Kasumi-1 (cell line): Measurements from ENCODE around the gene RASD2.

ENCODE experiments used
- DNase-seq, 2 experiments: peaks; one replicate each; lab custom pipeline; 2025; lab: John Stamatoyannopoulos, UW

The RASD2 gene

GRCh38 chr22:35541254-35541748 lies 670 bp downstream of the RASD2 start:
- no peak for DNase-seq

- DNase-seq: no peak
Measured at GRCh38 chr22:35542157-35542938, 1.7 kb downstream of the RASD2 start.

- no peak for DNase-seq
Measured at GRCh38 chr22:35542939-35543516, 2.4 kb downstream of the RASD2 start.

- no peak for DNase-seq
Measured at GRCh38 chr22:35543702-35544101, 3.1 kb downstream of the RASD2 start.

GRCh38 chr22:35544189-35544588 lies 3.6 kb downstream of the RASD2 start:
- no peak for DNase-seq

GRCh38 chr22:35544827-35545226 lies 4.2 kb downstream of the RASD2 start:
- DNase-seq: no peak

- no peak for DNase-seq
Measured at GRCh38 chr22:35546886-35547285, 6.3 kb downstream of the RASD2 start.

GRCh38 chr22:35547987-35548721 lies 7.5 kb downstream of the RASD2 start:
- DNase-seq: no peak

GRCh38 chr22:35548722-35549112 lies 8.1 kb downstream of the RASD2 start:
- no peak for DNase-seq

- no peak for DNase-seq
Measured at GRCh38 chr22:35549328-35549727, 8.7 kb downstream of the RASD2 start.

- no peak for DNase-seq
Measured at GRCh38 chr22:35551549-35552177, 11.0 kb downstream of the RASD2 start.

- peak in 1 of 2 experiments; percentile 15 for DNase-seq
Measured at GRCh38 chr22:35552196-35552842, 11.7 kb downstream of the RASD2 start.

- DNase-seq: no peak
Measured at GRCh38 chr22:35552846-35553245, 12.2 kb downstream of the RASD2 start.

- no peak for DNase-seq
Measured at GRCh38 chr22:35553341-35553740, 12.7 kb downstream of the RASD2 start.

GRCh38 chr22:35554297-35554845 lies 13.7 kb downstream of the RASD2 start:
- DNase-seq: no peak

- no peak for DNase-seq
Measured at GRCh38 chr22:35555483-35555890, 14.9 kb downstream of the RASD2 start.

GRCh38 chr22:35555946-35556547 lies 15.4 kb downstream of the RASD2 start:
- DNase-seq: no peak

- no peak for DNase-seq
Measured at GRCh38 chr22:35556666-35557065, 16.0 kb downstream of the RASD2 start.

GRCh38 chr22:35558031-35558430 lies 17.4 kb downstream of the RASD2 start:
- no peak for DNase-seq

- no peak for DNase-seq
Measured at GRCh38 chr22:35558719-35559118, 18.1 kb downstream of the RASD2 start.

GRCh38 chr22:35559354-35560005 lies 18.8 kb downstream of the RASD2 start:
- DNase-seq: no peak
